HAP-1 (cell line): ENCODE results near the gene ANKRD34A.

Source experiments
- DNase-seq, 2 experiments: peaks; one replicate each; pipeline ENCODE4 v3.0.0-alpha.2; 2016 to 2020; ENCODE audit warnings: low spot score in 2 of 2
- H3K27me3 ChIP-seq: fragments of 250-450 bp; sonication (Bioruptor Pico); 2 replicates; pipeline ENCODE4 v1.5.1; 2020; ENCODE audit warnings: low read depth, mild to moderate bottlenecking, moderate library complexity
- H3K36me3 ChIP-seq: fragments of 250-450 bp; sonication (Bioruptor Pico); replicated peaks from 2 replicates; pipeline ENCODE4 v1.5.1; 2020; ENCODE audit warnings: mild to moderate bottlenecking
- H3K4me1 ChIP-seq: fragments of 250-450 bp; sonication (Bioruptor Pico); 2 replicates; pipeline ENCODE4 v1.5.1; 2020; ENCODE audit warnings: mild to moderate bottlenecking
- H3K4me3 ChIP-seq: fragments of 250-450 bp; sonication (Bioruptor Pico); 2 replicates; pipeline ENCODE4 v1.5.1; 2020; ENCODE audit warnings: mild to moderate bottlenecking, moderate library complexity
- H3K9me3 ChIP-seq: fragments of 250-450 bp; sonication (Bioruptor Pico); 2 replicates; pipeline ENCODE4 v1.5.1; 2020; ENCODE audit warnings: mild to moderate bottlenecking, moderate library complexity
- in situ Hi-C: fragments of 300-500 bp; cut with MboI; formaldehyde crosslinking; loops from 3 replicates; pipeline ENCODE4 v1.14.3; 2020; ENCODE audit warnings: low sequenced_read_pairs, inconsistent platforms, mixed read lengths

ANKRD34A gene

DNA sequence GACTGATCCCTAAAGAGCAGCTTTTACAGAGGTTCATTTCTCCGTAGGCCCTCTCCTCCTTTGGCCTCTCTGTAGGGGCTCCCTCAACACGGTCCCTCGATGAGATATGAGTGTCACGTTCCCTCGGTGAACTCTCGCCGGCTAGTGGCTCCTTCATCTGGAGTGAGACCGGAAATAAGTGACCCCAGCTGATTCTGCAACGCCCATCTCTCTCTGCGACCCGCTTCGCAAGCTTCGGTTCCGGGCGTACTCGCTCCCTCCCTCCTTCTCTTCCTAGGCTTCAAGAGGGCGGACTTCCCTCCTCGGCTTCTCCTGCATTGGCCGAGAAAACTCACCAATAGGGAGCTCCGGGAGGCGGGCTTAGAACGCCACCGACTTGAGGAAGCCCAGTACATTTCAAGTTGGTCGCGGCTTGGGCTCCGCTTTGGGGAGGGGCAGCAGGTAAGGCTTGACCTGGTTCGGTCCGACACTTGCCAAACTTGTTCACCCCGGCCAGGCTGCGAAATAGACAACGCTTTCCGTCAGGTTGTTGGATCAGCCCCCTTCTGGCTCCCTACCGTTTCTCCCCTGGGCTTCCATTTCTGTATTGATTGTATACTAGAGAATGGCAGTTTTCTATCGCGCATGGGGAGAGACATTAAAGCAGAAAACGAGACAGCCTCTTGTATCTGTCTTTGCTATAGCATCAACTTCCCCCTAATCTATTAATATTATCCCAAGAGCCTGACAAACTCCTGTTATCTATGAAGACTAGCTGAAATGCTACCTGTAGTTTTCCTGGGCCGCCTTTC lies at the start of gene ANKRD34A, which contains the start of gene POLR3GL:
TSS of gene ANKRD34A (minus strand) at position 248 of the 791 bp plus-strand sequence. CDS start 2,816 bp downstream, outside the sequence.
TSS of gene POLR3GL (plus strand) at position 363 of the 791 bp plus-strand sequence. CDS start 10,176 bp downstream, outside the sequence.
- H3K36me3 ChIP-seq: no peaks in the 10 kb centered on the region
- H3K27me3 ChIP-seq: no peaks in the 10 kb centered on the region
- H3K9me3 ChIP-seq: no peaks in the 10 kb centered on the region
- in situ Hi-C loops: loop anchor here (5.0 kb wide), 1 partner anchor 37 kb away; the partner anchor contains the start of gene RBM8A
- peaks cover 29% of the 10 kb centered on the region for H3K4me1 ChIP-seq
- DNase-seq: peak; percentile 92 to 95
- H3K4me3 ChIP-seq: peak within 1 kb of the TSS; percentile 44

GRCh38 chr1:146013559-146013922 lies 49.2 kb upstream of the ANKRD34A start:
- Histone ChIP-seq H3K4me3 (no peak overlapping the region), H3K27me3 (peaks cover 23% of the 10 kb centered on the region), H3K36me3 (no peaks in the 10 kb centered on the region), H3K9me3 (no peaks in the 10 kb centered on the region), H3K4me1 (no peaks in the 10 kb centered on the region)
- no peak for DNase-seq
- in situ Hi-C loops: loop anchor here (5.0 kb wide), 1 partner anchor 36 kb away; no protein-coding TSS in a partner anchor

- DNase-seq: peak; percentile 57 to 75
- Histone ChIP-seq H3K36me3 (no peaks in the 10 kb centered on the region), H3K9me3 (no peaks in the 10 kb centered on the region), H3K27me3 (peaks cover 18% of the 10 kb centered on the region), H3K4me1 (no peaks in the 10 kb centered on the region), H3K4me3 (no peak overlapping the region)
- in situ Hi-C loops: loop anchor here (5.0 kb wide), 1 partner anchor 36 kb away; no protein-coding TSS in a partner anchor
These were observed 48.6 kb upstream of the ANKRD34A start for GRCh38 chr1:146012703-146013558.

GRCh38 chr1:146010126-146010738 lies 45.9 kb upstream of the ANKRD34A start:
- no peaks in the 10 kb centered on the region for H3K9me3 ChIP-seq
- H3K4me3 ChIP-seq: no peak overlapping the region
- no peak for DNase-seq
- in situ Hi-C loops: loop anchor here (5.0 kb wide), 1 partner anchor 33 kb away; no protein-coding TSS in a partner anchor
- no peaks in the 10 kb centered on the region for H3K4me1 ChIP-seq
- H3K36me3 ChIP-seq: no peaks in the 10 kb centered on the region
- H3K27me3 ChIP-seq: 0 out of 2 replicates have a peak, but pooled peaks cover 4% of the 10 kb centered on the region

DNA sequence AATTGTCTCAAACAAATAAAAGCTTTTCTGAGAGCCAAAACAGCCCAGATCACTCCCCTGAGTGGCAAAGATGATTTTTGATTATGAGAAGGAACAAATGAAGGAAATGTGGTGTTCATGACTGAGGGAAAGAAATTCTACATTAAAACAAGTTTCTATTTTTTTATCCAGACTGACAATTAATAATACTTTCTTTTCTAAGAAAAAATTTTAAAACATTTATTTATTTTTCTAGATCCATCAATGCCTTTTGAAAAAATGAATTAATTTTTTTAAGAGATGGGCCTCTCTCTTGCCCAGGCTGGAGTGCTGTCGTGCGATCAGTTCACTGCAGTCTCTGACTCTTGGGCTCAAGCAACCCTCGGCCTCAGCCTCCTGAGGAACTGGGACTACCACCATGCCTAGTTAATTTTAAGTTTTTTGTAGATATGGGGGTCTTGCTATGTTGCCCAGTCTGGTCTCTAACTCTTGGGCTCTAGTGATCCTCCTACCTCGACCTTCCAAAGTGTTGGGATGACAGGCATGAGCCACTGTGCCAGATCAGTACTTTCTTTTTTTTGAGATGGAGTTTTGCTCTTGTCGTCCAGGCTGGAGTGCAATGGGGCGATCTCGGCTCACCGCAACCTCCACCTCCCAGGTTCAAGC lies 43.2 kb upstream of the ANKRD34A start:
- H3K4me1 ChIP-seq: no peaks in the 10 kb centered on the region
- no peaks in the 10 kb centered on the region for H3K36me3 ChIP-seq
- DNase-seq: no peak
- H3K4me3 ChIP-seq: no peak overlapping the region
- no peaks in the 10 kb centered on the region for H3K27me3 ChIP-seq
- in situ Hi-C loops: loop anchor here (5.0 kb wide), 1 partner anchor 105 kb away; no protein-coding TSS in a partner anchor
- no peaks in the 10 kb centered on the region for H3K9me3 ChIP-seq

DNA sequence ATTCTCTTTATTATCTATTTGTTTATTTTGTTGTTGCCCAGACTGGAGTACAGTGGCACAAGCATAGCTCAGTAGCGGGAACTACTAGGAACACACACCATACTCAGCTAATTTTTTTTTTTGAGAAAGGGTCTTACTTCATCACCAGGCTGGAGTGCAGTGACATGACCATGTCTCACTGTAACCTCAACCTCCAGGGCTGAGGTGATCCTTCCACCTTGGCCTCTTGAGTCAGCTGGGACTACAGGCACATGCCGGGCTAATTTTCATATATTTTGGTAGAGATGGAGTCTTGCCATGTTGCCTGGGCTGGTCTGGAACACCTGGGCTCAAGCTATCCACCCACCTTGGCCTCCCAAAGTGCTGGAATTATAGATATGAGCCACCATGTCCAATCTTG lies 37.3 kb upstream of the ANKRD34A start:
- in situ Hi-C loops: no loop called here
- no peak for DNase-seq

DNA sequence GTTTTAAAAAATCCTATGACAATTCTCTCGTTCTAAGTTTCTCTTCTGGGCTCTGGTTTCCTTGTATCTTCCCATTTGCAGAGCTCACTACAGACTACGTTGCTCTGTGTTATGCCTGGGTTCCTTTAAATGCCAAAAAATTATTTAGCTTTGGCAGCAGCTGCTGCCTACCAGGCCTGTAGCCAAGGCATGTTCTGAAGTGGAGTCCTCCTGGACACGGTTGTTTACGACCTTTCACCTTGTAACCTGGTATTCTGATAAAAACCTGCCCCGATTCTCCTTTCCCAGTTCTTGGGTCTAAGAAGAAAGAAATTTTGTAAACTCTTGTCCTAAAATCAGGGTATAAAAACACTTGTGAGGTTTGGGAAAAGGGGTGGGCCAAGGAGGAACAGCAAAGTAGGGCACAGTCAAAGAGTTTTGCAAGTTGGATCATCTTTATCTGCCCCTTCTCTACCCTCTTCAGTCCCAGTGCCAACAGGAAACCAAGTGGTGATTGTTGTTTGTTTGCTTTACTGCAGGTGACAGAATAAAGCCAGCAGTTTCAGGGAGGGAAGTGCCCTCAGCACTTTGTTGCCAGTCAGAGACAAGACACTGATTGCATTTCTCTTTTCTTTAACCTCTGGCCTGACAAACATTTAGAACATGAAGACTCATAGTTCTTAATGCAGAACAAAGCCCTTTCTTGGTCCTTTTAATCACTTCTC lies 35.1 kb upstream of the ANKRD34A start:
- in situ Hi-C loops: no loop called here
- H3K27me3 ChIP-seq: no peaks in the 10 kb centered on the region
- no peak overlapping the region for H3K4me3 ChIP-seq
- peaks cover 10% of the 10 kb centered on the region for H3K4me1 ChIP-seq
- no peak for DNase-seq
- H3K9me3 ChIP-seq: no peaks in the 10 kb centered on the region
- H3K36me3 ChIP-seq: peaks cover 10% of the 10 kb centered on the region

More for the DNA sequence above, 37.3 kb upstream of the ANKRD34A start:
- Histone ChIP-seq H3K27me3 (no peaks in the 10 kb centered on the region), H3K9me3 (no peaks in the 10 kb centered on the region), H3K4me3 (no peak overlapping the region), H3K4me1 (peaks cover 5% of the 10 kb centered on the region), H3K36me3 (no peaks in the 10 kb centered on the region)

DNA sequence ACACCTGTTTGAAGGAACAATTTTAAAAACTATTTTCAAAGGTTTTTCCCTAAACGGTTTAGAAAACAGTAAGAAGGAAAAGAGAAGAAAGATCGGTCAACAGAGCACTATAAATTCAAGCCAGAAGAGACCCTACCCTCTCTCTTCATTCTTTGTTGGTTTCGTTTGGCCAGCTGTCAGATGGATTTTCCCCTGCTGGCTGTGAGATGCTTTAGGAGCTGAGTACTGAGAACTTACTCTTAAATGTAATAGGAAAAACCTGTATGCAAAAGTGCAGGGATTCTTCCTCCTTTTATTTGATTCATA lies 33.3 kb upstream of the ANKRD34A start:
- no peaks in the 10 kb centered on the region for H3K27me3 ChIP-seq
- no peak for DNase-seq
- H3K36me3 ChIP-seq: peaks cover 26% of the 10 kb centered on the region
- in situ Hi-C loops: no loop called here
- H3K4me1 ChIP-seq: peaks cover 12% of the 10 kb centered on the region
- H3K4me3 ChIP-seq: no peak overlapping the region
- no peaks in the 10 kb centered on the region for H3K9me3 ChIP-seq

GRCh38 chr1:145997016-145997717 lies 32.8 kb upstream of the ANKRD34A start:
- in situ Hi-C loops: no loop called here
- no peaks in the 10 kb centered on the region for H3K9me3 ChIP-seq
- H3K36me3 ChIP-seq: peaks cover 26% of the 10 kb centered on the region
- no peak for DNase-seq
- peak overlapping the region; percentile 50 for H3K4me3 ChIP-seq
- H3K4me1 ChIP-seq: peaks cover 12% of the 10 kb centered on the region
- no peaks in the 10 kb centered on the region for H3K27me3 ChIP-seq

DNA sequence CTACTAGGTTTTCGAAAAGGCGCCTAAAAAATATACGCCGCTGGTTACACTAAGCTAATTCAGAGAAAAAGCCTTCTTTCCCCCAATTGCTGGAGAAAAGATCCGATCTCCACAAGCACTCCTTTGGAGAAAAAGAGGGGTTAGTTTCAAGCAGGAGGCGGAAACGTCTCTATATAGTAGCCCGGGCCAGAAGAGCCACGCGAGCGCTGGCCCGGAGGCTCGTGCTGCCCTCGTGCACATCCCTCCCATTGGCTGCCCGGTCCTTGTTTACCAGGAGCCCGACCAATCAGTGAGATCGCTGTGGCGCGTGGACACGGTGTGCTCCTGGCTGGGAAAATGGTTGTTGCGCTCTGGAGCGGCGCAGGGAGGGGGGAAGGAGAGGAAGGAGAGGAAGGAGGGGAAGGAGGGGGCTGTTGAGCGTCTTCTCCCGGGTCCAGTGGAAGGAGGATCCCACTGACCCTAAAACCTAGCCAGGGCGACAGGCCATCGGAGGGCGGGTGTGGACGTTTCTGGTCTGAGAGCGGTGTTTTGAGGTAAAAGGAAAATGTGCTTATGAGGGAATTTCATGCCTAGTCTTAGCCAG lies 32.1 kb upstream of the ANKRD34A start, which contains the start of gene TXNIP:
TSS of gene TXNIP (minus strand) at position 147 of the 583 bp plus-strand sequence. CDS start 313 bp downstream, outside the sequence.
- peak within 1 kb of the TSS; percentile 50 for H3K4me3 ChIP-seq
- in situ Hi-C loops: no loop called here
- peaks cover 12% of the 10 kb centered on the region for H3K4me1 ChIP-seq
- H3K27me3 ChIP-seq: no peaks in the 10 kb centered on the region
- H3K36me3 ChIP-seq: peaks cover 26% of the 10 kb centered on the region
- H3K9me3 ChIP-seq: no peaks in the 10 kb centered on the region
- peak; percentile 91 to 98 for DNase-seq

GRCh38 chr1:145995964-145996432 lies 31.6 kb upstream of the ANKRD34A start:
- Histone ChIP-seq H3K9me3 (no peaks in the 10 kb centered on the region), H3K4me1 (peaks cover 12% of the 10 kb centered on the region), H3K36me3 (peaks cover 26% of the 10 kb centered on the region), H3K4me3 (peak overlapping the region; percentile 50), H3K27me3 (no peaks in the 10 kb centered on the region)
- peak in 1 of 2 experiments; percentile 29 for DNase-seq
- in situ Hi-C loops: no loop called here
